ENCODE measurements around the gene PPFIBP2.

PPFIBP2 gene

DNA sequence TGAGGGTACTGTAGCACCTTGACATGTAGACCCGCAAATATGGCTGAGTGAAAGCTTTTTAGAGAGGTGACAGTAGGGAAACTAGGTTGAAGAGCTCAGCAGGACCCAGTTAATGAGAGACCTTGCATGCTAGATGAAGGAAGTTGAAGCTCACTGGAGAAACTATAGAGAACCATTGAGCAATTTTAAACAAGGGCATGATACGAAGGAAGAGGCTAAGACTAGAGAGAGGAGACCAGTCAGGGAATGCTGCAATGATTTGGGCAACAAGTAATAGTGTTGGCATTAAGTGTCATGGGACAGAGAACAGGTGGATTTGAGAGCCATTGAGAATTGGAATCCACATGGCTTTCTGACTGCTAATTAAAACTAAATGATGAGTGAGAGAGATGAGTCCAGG, 24.4 kb upstream of the PPFIBP2 start:
- TF ChIP-seq, protein P1, sequence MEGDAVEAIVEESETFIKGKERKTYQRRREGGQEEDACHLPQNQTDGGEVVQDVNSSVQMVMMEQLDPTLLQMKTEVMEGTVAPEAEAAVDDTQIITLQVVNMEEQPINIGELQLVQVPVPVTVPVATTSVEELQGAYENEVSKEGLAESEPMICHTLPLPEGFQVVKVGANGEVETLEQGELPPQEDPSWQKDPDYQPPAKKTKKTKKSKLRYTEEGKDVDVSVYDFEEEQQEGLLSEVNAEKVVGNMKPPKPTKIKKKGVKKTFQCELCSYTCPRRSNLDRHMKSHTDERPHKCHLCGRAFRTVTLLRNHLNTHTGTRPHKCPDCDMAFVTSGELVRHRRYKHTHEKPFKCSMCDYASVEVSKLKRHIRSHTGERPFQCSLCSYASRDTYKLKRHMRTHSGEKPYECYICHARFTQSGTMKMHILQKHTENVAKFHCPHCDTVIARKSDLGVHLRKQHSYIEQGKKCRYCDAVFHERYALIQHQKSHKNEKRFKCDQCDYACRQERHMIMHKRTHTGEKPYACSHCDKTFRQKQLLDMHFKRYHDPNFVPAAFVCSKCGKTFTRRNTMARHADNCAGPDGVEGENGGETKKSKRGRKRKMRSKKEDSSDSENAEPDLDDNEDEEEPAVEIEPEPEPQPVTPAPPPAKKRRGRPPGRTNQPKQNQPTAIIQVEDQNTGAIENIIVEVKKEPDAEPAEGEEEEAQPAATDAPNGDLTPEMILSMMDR (conservative IDR thresholded peaks at IDR 0.05; ENCODE audit: low read depth, low read length), result no peak
- no peak overlapping the region for H3K4me3 ChIP-seq (ENCODE audit: low read length)
- no peak for DNase-seq (ENCODE audit: low read depth)

DNA sequence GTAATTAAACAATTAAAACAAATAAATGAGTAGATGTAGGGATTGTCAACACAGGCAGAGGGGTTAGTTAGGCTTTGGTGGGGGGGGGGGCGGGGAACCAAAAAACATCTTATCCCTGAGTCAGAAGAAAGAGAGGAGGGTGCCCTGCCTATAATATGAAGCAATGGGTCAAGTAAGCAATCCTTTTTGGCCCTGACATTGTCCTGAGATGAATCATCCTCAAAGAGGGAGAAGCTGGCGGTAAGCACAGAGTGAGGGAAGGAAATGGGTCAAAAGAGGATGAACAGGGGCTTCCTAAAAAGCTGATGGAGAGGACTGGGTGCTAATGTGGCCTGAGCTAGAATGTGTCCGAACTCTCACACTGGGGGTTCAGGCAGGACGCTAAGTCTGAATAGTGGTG, 23.7 kb upstream of the PPFIBP2 start:
- no peak for DNase-seq (ENCODE audit: low read depth)
- no peak overlapping the region for H3K4me3 ChIP-seq (ENCODE audit: low read length)
- TF ChIP-seq, protein P1 (conservative IDR thresholded peaks at IDR 0.05; ENCODE audit: low read depth, low read length), result no peak

DNA sequence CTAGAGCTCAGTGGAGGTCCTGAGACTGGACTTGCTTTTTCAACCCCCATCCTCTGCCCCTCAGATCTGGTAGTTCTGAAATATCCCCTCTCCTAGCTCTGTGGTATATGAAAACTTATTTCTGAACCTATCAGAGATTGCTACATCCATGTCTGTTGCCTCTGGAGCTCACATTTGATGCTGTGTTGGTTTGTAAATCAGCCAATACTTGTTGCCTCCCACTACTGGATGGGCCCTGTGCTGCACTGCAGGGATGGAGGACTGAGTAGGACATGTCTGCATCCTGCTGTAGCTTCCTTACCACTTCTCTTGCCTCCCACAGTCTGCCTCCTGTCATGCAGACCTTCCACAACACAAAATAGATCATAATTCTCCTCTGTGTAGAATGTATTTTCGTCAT, 23.3 kb upstream of the PPFIBP2 start:
- no peak overlapping the region for H3K4me3 ChIP-seq (ENCODE audit: low read length)
- TF ChIP-seq, protein P1 (conservative IDR thresholded peaks at IDR 0.05; ENCODE audit: low read depth, low read length), result no peak
- no peak for DNase-seq (ENCODE audit: low read depth)

DNA sequence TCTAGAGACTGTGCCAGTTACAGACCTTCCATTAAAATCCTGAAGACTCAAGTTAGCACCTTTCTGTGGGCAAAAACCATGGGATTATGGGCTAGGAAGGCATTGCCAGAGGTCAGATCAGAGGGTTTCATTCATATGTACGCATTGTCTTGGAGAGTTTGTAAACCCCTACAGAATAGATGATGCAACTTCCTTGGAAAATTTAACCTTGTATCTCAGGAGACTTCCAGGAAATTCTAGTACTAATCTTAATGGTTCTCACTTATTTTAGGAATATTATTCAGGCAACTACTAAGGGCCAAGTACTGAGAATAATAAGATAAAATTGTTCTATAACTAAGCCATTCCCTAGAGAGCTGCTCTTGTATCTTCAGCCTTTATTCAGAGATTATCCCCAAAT, 21.5 kb upstream of the PPFIBP2 start:
- H3K4me3 ChIP-seq (ENCODE audit: low read length), result no peak overlapping the region
- TF ChIP-seq, protein P1 (conservative IDR thresholded peaks at IDR 0.05; ENCODE audit: low read depth, low read length), result no peak
- no peak for DNase-seq (ENCODE audit: low read depth)

- H3K4me3 ChIP-seq (ENCODE audit: low read length), result no peak overlapping the region
- TF ChIP-seq, protein P1 (conservative IDR thresholded peaks at IDR 0.05; ENCODE audit: low read depth, low read length), result no peak
- no peak for DNase-seq (ENCODE audit: low read depth)
These were observed 20.1 kb upstream of the PPFIBP2 start for GRCh38 chr11:7493670-7494069.

- DNase-seq (ENCODE audit: low read depth), result no peak
- TF ChIP-seq, protein P1 (conservative IDR thresholded peaks at IDR 0.05; ENCODE audit: low read depth, low read length), result no peak
These were observed 19.6 kb upstream of the PPFIBP2 start for GRCh38 chr11:7494086-7494745.

GRCh38 chr11:7495882-7496551, 17.8 kb upstream of the PPFIBP2 start:
- no peak for DNase-seq (ENCODE audit: low read depth)
- TF ChIP-seq, protein P1 (conservative IDR thresholded peaks at IDR 0.05; ENCODE audit: low read depth, low read length), result no peak
- H3K4me3 ChIP-seq (ENCODE audit: low read length), result no peak overlapping the region

More at GRCh38 chr11:7494086-7494745, 19.6 kb upstream of the PPFIBP2 start:
- no peak overlapping the region for H3K4me3 ChIP-seq (ENCODE audit: low read length)
